OCI-LY3 (cell line): ENCODE results near the gene ADGRG2.

Experiments used
- H2AFZ ChIP-seq: fragments of 200-600, 300-600 bp; shearing (Covaris generic); 2 replicates; pipeline ENCODE4 v1.6.0; 2014; ENCODE audit warnings: antibody characterized with exemption, low read depth, low read length
- H3K27ac ChIP-seq: fragments of 200-600, 300-600 bp; sonication (generic); 2 replicates; pipeline ENCODE4 v1.5.1; 2014; ENCODE audit warnings: mild to moderate bottlenecking, low read length, moderate library complexity, mixed read lengths
- H3K27me3 ChIP-seq: fragments of 200-600, 300-600 bp; sonication (generic); 2 replicates; pipeline ENCODE4 v1.6.1; 2014; ENCODE audit warnings: low read depth, low read length, mixed read lengths
- H3K36me3 ChIP-seq: fragments of 200-600, 300-600 bp; sonication (generic); replicated peaks from 2 replicates; pipeline ENCODE3; 2014; ENCODE audit warnings: low read depth, low read length, mixed read lengths
- H3K4me1 ChIP-seq: fragments of 300-600, 200-600 bp; sonication (generic); 2 replicates; pipeline ENCODE4 v1.6.1; 2014; ENCODE audit warnings: low read length, mixed read lengths
- H3K4me2 ChIP-seq: fragments of 200-600, 300-600 bp; sonication (generic); 2 replicates; pipeline ENCODE4 v1.6.1; 2014; ENCODE audit warnings: low read length, mixed read lengths
- H3K4me3 ChIP-seq: fragments of 300-600, 200-600 bp; sonication (generic); 2 replicates; pipeline ENCODE4 v1.5.1; 2014; ENCODE audit warnings: antibody characterized with exemption, mild to moderate bottlenecking, low read length, moderate library complexity
- H3K79me2 ChIP-seq: fragments of 300-600, 200-600 bp; shearing (Covaris generic); 2 replicates; pipeline ENCODE4 v1.6.1; 2014; ENCODE audit warnings: mild to moderate bottlenecking, low read length, mixed read lengths
- H3K9ac ChIP-seq: fragments of 300-600, 200-600 bp; shearing (Covaris generic); 2 replicates; pipeline ENCODE4 v1.6.0; 2014; ENCODE audit warnings: mild to moderate bottlenecking, low read length, moderate library complexity
- H3K9me3 ChIP-seq: fragments of 200-600, 300-600 bp; shearing (Covaris generic); 2 replicates; pipeline ENCODE4 v1.6.1; 2014; ENCODE audit warnings: low read length, mixed read lengths; ENCODE audit not compliant: insufficient read depth
- H4K20me1 ChIP-seq: fragments of 200-600, 300-600 bp; sonication (generic); 2 replicates; pipeline ENCODE4 v1.6.1; 2016; ENCODE audit warnings: low read length, mixed read lengths; ENCODE audit not compliant: insufficient read depth
- CTCF ChIP-seq: fragments of 200-600, 300-600 bp; sonication (generic); IDR thresholded peaks from 2 replicates; pipeline ENCODE4 v1.5.1; 2014; ENCODE audit warnings: antibody characterized with exemption, low read length, low read depth
- EZH2phosphoT487 ChIP-seq: fragments of 200-600 bp; shearing (Covaris generic); IDR thresholded peaks from 2 replicates; pipeline ENCODE4 v1.6.1; 2018; ENCODE audit warnings: antibody characterized with exemption, mixed run types, low read depth

ADGRG2 gene

GRCh38 chrX:19046343-19047215 lies 75.7 kb downstream of the ADGRG2 start:
- H3K27ac ChIP-seq: no peak overlapping the region
- no peaks in the 10 kb centered on the region for H3K9me3 ChIP-seq
- H4K20me1 ChIP-seq: no peaks in the 10 kb centered on the region
- TF ChIP-seq EZH2phosphoT487: no peak
- TF ChIP-seq CTCF: no peak
- no peak overlapping the region for H3K4me2 ChIP-seq
- H3K4me1 ChIP-seq: no peaks in the 10 kb centered on the region
- H3K4me3 ChIP-seq: no peak overlapping the region
- H3K27me3 ChIP-seq: no peaks in the 10 kb centered on the region
- H3K9ac ChIP-seq: no peak overlapping the region
- H3K79me2 ChIP-seq: no peaks in the 10 kb centered on the region
- H2AFZ ChIP-seq: no peak overlapping the region
- H3K36me3 ChIP-seq: no peaks in the 10 kb centered on the region

DNA sequence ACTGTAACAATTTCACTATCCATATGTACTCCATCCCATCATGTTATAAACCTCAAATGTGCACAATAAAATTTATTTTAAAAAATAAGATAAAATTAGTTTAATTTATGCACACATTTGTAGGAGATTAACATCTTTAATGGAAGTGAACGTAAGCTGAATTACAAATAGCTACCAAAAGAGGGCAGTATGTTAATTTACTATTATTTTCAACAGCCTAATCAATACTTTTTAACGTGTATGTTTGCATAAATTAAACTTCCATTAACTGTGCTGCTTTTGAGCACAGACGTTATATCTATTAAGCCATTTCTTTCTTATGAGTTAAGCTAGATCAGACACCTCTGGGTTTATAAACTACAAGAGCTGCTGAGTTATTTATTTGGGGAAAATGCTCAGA lies 81.9 kb downstream of the ADGRG2 start:
- Histone ChIP-seq H3K27ac (no peak overlapping the region), H3K9ac (no peak overlapping the region), H3K9me3 (no peaks in the 10 kb centered on the region), H3K4me2 (no peak overlapping the region), H3K27me3 (0 out of 2 replicates have a peak, but pooled peaks cover 4% of the 10 kb centered on the region), H3K79me2 (no peaks in the 10 kb centered on the region), H3K4me3 (no peak overlapping the region), H2AFZ (no peak overlapping the region), H4K20me1 (no peaks in the 10 kb centered on the region), H3K4me1 (no peaks in the 10 kb centered on the region), H3K36me3 (no peaks in the 10 kb centered on the region)
- TF ChIP-seq CTCF: peak; percentile 42
- no peak for TF ChIP-seq EZH2phosphoT487

- no peak overlapping the region for H3K4me3 ChIP-seq
- H3K4me1 ChIP-seq: no peaks in the 10 kb centered on the region
- no peak overlapping the region for H3K27ac ChIP-seq
- H3K36me3 ChIP-seq: no peaks in the 10 kb centered on the region
- no peak overlapping the region for H3K4me2 ChIP-seq
- H3K9ac ChIP-seq: no peak overlapping the region
- H4K20me1 ChIP-seq: no peaks in the 10 kb centered on the region
- no peaks in the 10 kb centered on the region for H3K9me3 ChIP-seq
- H3K27me3 ChIP-seq: 0 out of 2 replicates have a peak, but pooled peaks cover 4% of the 10 kb centered on the region
- H2AFZ ChIP-seq: no peak overlapping the region
- no peak for TF ChIP-seq EZH2phosphoT487
- TF ChIP-seq CTCF: no peak
- no peaks in the 10 kb centered on the region for H3K79me2 ChIP-seq
These were observed 88.2 kb downstream of the ADGRG2 start for GRCh38 chrX:19034025-19034424.

DNA sequence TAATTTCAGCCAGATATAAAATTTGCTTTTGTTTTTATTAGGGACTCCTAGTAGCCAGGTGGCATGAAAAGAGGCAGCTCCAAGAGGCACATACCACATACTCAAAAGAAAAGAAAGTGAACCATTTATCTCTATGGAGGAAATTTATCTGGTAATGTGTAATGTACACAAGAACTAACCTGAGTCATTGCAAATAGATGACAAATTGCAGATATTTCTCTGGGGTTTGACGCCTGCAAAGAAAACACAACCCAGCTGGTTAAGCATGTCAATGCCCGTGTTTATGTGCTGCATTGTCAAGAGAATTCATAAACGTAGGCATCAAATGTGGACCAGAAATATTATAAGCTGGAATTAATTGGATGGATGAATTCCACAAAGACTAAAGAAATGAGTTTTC lies 91.5 kb downstream of the ADGRG2 start:
- H3K79me2 ChIP-seq: no peaks in the 10 kb centered on the region
- no peak overlapping the region for H2AFZ ChIP-seq
- H3K4me2 ChIP-seq: no peak overlapping the region
- H3K27ac ChIP-seq: no peak overlapping the region
- H3K27me3 ChIP-seq: 0 out of 2 replicates have a peak, but pooled peaks cover 3% of the 10 kb centered on the region
- no peaks in the 10 kb centered on the region for H3K4me1 ChIP-seq
- no peaks in the 10 kb centered on the region for H3K9me3 ChIP-seq
- H3K36me3 ChIP-seq: no peaks in the 10 kb centered on the region
- no peaks in the 10 kb centered on the region for H4K20me1 ChIP-seq
- no peak overlapping the region for H3K9ac ChIP-seq
- H3K4me3 ChIP-seq: no peak overlapping the region
- no peak for TF ChIP-seq CTCF
- no peak for TF ChIP-seq EZH2phosphoT487
